Muscle layer of duodenum (tissue), 2 donors: ENCODE measurements around the gene ANKRD36B.
"Not testable (repeated sequence)": the region's sequence is repeated elsewhere in the genome, so short reads cannot be mapped to it uniquely, and the experiment has no call there.

ENCODE experiments used
- H3K27ac ChIP-seq: one replicate; pipeline ENCODE4 v1.7.0; 2013; ENCODE audit warnings: mild to moderate bottlenecking, low read length
- H3K27me3 ChIP-seq: one replicate; pipeline ENCODE4 v1.7.0; 2013; ENCODE audit warnings: low read depth, mild to moderate bottlenecking, control low read depth, low read length
- H3K36me3 ChIP-seq, 2 donors: one replicate each; pipeline ENCODE4 v1.7.0; 2013; ENCODE audit warnings: low read length in 2 of 2, control low read depth in 1 of 2, mild to moderate bottlenecking in 1 of 2; ENCODE audit not compliant: insufficient read depth in 2 of 2, control insufficient read depth in 1 of 2
- H3K4me1 ChIP-seq, 2 donors: one replicate each; pipeline ENCODE4 v1.7.0; 2013; ENCODE audit warnings: low read length in 2 of 2, mild to moderate bottlenecking in 2 of 2, control low read depth in 1 of 2, moderate library complexity in 1 of 2; ENCODE audit not compliant: insufficient read depth in 2 of 2, control insufficient read depth in 1 of 2
- H3K4me3 ChIP-seq, 2 donors: one replicate each; pipeline ENCODE4 v1.7.0; 2013; ENCODE audit warnings: low read length in 2 of 2, low read depth in 1 of 2, mild to moderate bottlenecking in 1 of 2
- H3K9me3 ChIP-seq, 2 donors: one replicate each; pipeline ENCODE4 v1.7.0; 2013; ENCODE audit warnings: low read length in 2 of 2, control low read depth in 1 of 2, mild to moderate bottlenecking in 1 of 2; ENCODE audit not compliant: control insufficient read depth in 1 of 2
- donor health status: healthy.

The ANKRD36B gene

DNA sequence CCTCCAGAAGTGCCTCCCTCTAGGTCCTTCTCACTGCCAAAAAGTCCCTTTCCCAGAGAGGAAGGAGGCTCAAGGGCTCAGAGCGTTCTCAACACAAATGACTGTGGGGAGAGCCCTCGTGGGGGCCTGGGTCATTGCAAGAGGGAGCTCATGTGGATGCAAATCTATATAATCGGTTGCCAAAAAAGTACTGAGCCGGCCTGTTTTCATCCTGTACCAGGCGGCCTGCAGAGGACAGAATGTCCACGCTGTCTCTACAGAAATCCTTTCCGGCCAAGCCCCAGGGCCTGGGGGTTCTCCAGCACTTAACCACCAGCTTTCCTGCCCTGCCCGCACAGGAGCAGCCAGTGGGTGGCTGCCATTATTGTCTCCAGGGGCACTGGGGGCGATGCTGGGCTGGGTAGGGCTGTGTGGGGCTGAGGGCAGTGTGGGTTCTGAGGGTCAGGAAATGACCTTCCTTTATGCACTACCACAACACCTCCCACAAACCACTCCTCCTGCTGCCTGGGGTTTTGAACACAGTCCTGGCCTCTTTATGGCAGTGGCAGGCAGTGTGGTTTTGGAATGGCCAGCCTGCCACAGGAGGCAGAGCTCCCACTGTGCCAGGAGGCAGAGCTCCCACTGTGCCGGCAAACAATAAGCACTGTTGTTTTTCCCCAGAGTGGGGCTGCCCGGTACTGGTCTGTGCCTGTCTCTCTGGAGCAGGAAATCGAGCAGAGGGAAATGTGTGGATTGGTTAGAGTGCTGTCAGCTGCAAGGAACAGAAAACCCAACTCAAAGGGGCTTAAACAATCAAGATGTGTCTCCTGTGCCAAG, 16.1 kb upstream of the ANKRD36B start:
- H3K27ac ChIP-seq: not testable (repeated sequence)

GRCh38 chr2:97605109-97605508, 15.4 kb upstream of the ANKRD36B start:
- H3K4me3 ChIP-seq, H3K27me3 ChIP-seq, H3K4me1 ChIP-seq, H3K9me3 ChIP-seq, H3K36me3 ChIP-seq, H3K27ac ChIP-seq: not testable (repeated sequence)

More for the DNA sequence above, 16.1 kb upstream of the ANKRD36B start:
- H3K9me3 ChIP-seq, H3K36me3 ChIP-seq, H3K27me3 ChIP-seq, H3K4me3 ChIP-seq, H3K4me1 ChIP-seq: not testable (repeated sequence)

DNA sequence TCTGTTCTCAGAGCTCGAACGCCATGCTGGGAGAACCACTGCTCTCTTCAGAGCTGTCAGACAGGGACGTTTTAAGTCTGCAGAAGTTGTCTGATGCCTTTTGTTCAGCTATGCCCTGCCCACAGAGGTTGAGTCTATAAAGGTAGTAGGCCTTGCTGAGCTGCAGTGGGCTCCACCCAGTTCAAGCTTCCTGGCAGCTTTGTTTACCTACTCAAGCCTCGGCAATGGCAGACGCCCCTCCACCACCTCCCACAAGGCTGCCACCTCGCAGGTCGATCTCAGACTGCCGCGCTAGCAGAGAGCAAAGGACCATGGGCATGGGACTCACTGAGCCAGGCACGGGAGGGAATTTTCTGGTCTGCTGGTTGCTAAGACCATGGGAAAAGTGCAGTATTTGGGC, 11.9 kb upstream of the ANKRD36B start:
- not testable (repeated sequence) for H3K9me3 ChIP-seq, H3K4me1 ChIP-seq, H3K4me3 ChIP-seq, H3K36me3 ChIP-seq, H3K27ac ChIP-seq, H3K27me3 ChIP-seq

DNA sequence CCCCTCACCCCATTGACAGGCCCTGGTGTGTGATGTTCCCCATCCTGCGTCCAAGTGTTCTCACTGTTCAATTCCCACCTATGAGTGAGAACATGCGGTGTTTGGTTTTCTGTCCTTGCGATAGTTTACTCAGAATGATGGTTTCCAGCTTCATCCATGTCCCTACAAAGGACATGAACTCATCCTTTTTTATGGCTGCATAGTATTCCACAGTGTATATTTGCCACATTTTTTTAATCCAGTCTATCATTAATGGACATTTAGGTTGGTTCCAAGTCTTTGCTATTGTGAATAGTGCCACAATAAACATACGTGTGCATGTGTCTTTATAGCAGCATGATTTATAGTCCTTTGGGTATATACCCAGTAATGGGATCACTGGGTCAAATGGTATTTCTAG, 6.5 kb upstream of the ANKRD36B start:
- H3K4me1 ChIP-seq, H3K9me3 ChIP-seq, H3K4me3 ChIP-seq, H3K36me3 ChIP-seq, H3K27me3 ChIP-seq, H3K27ac ChIP-seq: not testable (repeated sequence)

DNA sequence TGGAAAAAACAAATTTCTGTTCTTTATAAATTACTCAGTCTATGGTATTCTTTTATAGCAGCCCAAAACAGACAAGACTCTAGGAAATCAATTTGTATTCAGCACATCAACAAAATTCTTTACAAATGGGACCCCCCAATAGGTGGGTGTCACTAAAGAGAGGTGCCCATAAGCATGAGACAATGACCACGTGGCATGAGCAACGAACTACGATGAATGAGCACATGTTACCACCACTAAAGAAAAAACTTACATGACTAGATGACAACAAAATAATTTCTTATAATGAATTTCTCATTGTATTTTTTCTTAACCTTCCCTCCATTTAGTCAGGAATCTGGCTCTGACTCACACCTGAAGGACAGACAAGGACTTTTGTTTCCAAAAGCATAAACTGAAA, 3.8 kb upstream of the ANKRD36B start:
- H3K4me3 ChIP-seq, H3K36me3 ChIP-seq, H3K4me1 ChIP-seq, H3K27me3 ChIP-seq, H3K27ac ChIP-seq, H3K9me3 ChIP-seq: not testable (repeated sequence)

DNA sequence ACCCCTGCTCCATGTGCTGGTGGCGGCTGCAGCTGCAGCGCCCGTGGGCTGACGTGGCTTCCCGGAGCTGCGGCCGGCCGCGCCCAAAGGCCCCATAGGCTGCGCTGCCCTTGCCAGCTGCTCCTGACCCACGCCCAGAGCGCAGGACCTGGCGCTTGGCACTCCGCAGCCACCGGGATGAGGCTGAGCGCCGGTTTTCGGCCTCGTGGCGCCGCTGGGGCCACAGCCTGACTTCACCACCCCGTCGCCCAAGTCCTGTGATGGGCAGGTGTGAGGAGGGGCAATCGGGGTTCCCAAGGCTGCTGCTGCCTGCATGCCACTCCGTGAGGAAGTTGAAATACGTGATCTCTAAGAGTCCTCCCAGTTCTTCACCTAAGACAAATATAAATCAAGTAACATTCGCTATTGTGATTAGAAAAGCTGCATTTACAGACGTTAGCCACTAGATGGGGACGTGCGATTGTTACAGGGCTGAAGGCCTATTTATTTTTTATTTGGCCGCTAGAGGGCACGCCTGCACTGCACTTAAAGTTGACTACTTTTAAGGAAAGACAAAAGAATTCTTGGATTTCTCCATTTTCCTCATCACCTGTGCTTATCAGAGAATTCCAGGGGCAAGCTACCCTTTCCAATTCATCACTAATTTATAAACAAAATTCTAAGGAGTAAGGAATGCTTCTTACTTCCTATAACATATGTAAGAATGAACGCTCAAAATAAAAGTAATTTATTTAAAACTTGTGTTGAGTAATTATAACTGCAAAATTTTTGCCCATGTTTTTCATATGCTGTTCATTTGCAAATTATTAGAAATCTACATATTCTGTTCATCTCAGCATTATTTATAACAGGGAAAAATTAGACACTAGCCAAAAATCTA, 1.1 kb upstream of the ANKRD36B start:
- not testable (repeated sequence) for H3K36me3 ChIP-seq, H3K9me3 ChIP-seq, H3K4me1 ChIP-seq, H3K27me3 ChIP-seq
- peak overlapping the region; percentile 77 for H3K27ac ChIP-seq
- H3K4me3 ChIP-seq: peak overlapping the region; percentile 57 to 78

- H3K4me1 ChIP-seq, H3K9me3 ChIP-seq, H3K27ac ChIP-seq, H3K36me3 ChIP-seq, H3K27me3 ChIP-seq: not testable (repeated sequence)
- H3K4me3 ChIP-seq: peak overlapping the region; percentile 61 to 78
These were observed 450 bp downstream of the ANKRD36B start for GRCh38 chr2:97589257-97589597.

- H3K9me3 ChIP-seq, H3K27me3 ChIP-seq, H3K4me1 ChIP-seq, H3K27ac ChIP-seq, H3K36me3 ChIP-seq, H3K4me3 ChIP-seq: not testable (repeated sequence)
These were observed 24.0 kb downstream of the ANKRD36B start for GRCh38 chr2:97565674-97566073.

GRCh38 chr2:97552406-97552805, 37.3 kb downstream of the ANKRD36B start:
- not testable (repeated sequence) for H3K27me3 ChIP-seq, H3K4me1 ChIP-seq, H3K4me3 ChIP-seq, H3K27ac ChIP-seq, H3K9me3 ChIP-seq
- H3K36me3 ChIP-seq: peaks cover 0 to 13% of the 10 kb centered on the region in 2 donors

DNA sequence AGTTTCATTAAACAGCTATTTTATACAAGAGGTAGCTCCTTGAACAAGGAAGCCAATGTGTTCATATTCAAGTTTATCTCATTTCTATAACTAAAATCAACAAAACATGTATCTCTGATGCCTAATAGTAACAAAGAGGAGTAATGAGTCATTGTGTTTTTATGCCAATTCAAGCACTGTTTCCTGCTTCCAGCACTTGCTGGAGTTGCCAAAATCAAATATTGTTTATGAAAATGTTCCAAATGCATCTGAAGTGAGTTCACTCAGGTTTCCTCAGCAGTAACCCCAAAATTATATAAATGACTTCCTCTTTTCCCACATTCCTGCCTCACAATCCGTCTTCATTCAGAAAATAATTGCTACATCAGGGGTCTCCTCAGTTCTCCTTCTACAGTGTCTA, 39.2 kb downstream of the ANKRD36B start:
- not testable (repeated sequence) for H3K27me3 ChIP-seq, H3K4me1 ChIP-seq, H3K9me3 ChIP-seq, H3K4me3 ChIP-seq, H3K27ac ChIP-seq
- H3K36me3 ChIP-seq: peaks cover 0 to 13% of the 10 kb centered on the region in 2 donors

DNA sequence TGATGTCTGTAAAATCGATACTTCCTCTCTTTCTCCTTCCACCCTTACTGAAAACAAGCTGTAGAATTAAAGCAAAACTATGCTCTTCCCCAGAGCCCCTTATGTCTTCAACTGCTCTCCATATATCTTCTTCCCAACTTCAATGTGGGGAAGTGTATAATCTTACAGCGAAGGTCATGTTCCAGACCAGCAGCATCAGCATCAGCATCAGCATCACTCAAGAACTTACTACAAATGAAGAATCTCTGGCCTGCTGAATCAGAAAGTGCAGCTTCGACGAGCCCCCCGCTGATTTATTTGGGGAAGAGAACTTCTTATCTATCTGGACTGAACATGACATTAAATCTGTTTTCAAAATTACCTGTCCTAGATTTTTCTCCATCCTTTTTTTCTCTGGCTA, 40.6 kb downstream of the ANKRD36B start:
- H3K27ac ChIP-seq, H3K36me3 ChIP-seq: not testable (repeated sequence)

DNA sequence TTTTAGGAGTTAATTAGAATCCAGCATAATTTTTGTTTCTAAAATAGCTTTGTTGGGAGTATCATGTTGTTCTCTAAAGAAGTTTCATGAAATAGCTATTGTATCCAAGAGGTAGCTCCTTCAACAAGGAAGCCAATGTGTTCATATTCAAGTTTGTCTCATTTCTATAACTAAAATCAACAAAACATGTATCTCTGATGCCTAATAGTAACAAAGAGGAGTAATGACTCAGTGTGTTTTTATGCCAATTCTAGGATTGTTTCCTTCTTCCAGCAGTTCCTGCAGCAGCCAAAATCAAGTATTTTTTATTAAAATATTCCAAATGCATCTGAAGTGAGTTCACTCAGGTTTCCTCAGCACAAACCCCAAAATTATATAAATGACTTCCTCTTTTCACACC, 41.1 kb downstream of the ANKRD36B start:
- H3K4me3 ChIP-seq, H3K27me3 ChIP-seq, H3K9me3 ChIP-seq, H3K36me3 ChIP-seq, H3K4me1 ChIP-seq, H3K27ac ChIP-seq: not testable (repeated sequence)

More for the DNA sequence above, 40.6 kb downstream of the ANKRD36B start:
- not testable (repeated sequence) for H3K4me3 ChIP-seq, H3K9me3 ChIP-seq, H3K4me1 ChIP-seq, H3K27me3 ChIP-seq
